K562 (cell line): ENCODE data around the gene BCL2L1. TPM values are rescaled to one million over a fixed set of nuclear protein-coding genes. Genes with fewer than 3 reads are reported as not detected.
A peak's percentile ranks its signal among the peaks of the same experiment; 100 is the strongest.

Experiments used
- AFF4 ChIP-seq: sonication (generic); formaldehyde crosslinking; IDR thresholded peaks from 2 replicates; pipeline ENCODE4 v1.8.0; 2023; ENCODE audit warnings: mild to moderate bottlenecking, missing genetic modification reagents
- BCOR ChIP-seq: fragments of 450-650 bp; IDR thresholded peaks from 2 replicates; pipeline ENCODE4 v1.6.1; 2016
- C11orf30 ChIP-seq: fragments of 450-650 bp; IDR thresholded peaks from 2 replicates; pipeline ENCODE4 v1.6.1; 2016; ENCODE audit warnings: low read depth, mild to moderate bottlenecking
- FOSL1 ChIP-seq: fragments of 200-800 bp; sonication (Bioruptor generic); conservative IDR thresholded peaks from 2 replicates; pipeline ENCODE4 v1.6.1; 2016; ENCODE audit warnings: missing genetic modification characterization, missing compliant biosample characterization
- FOXO4 ChIP-seq: fragments of 450-650 bp; formaldehyde crosslinking; IDR thresholded peaks from 2 replicates; pipeline ENCODE4 v1.4.0; 2020; ENCODE audit warnings: mild to moderate bottlenecking, moderate library complexity
- HEY1 ChIP-seq: fragments of 250-450 bp; sonication (Bioruptor Pico); IDR thresholded peaks from 2 replicates; pipeline ENCODE4 v1.5.0; 2020; ENCODE audit warnings: mild to moderate bottlenecking, moderate library complexity, borderline replicate concordance
- KLF16 ChIP-seq: IDR thresholded peaks from 2 replicates; pipeline ENCODE4 v1.6.1; 2016; ENCODE audit warnings: antibody characterized with exemption
- MCM7 ChIP-seq, 2 experiments: fragments of 450-650 bp; IDR thresholded peaks; 2 replicates each; pipeline ENCODE4 v1.6.1; 2016 to 2018
- PCBP1 ChIP-seq: fragments of 200-400 bp; formaldehyde crosslinking; IDR thresholded peaks from 2 replicates; pipeline ENCODE4 v1.6.1; 2018; ENCODE audit warnings: mild to moderate bottlenecking, low read depth, low read length; ENCODE audit not compliant: poor library complexity, severe bottlenecking
- RBM39 ChIP-seq: fragments of 200-400 bp; formaldehyde crosslinking; optimal IDR thresholded peaks from 2 replicates; pipeline ENCODE3; 2018; ENCODE audit warnings: low read depth, low read length
- SREBF2 ChIP-seq: sonication (generic); formaldehyde crosslinking; IDR thresholded peaks from 2 replicates; pipeline ENCODE4 v1.4.0; 2020; ENCODE audit warnings: mild to moderate bottlenecking, missing genetic modification reagents
- STAT6 ChIP-seq: sonication (generic); formaldehyde crosslinking; IDR thresholded peaks from 2 replicates; pipeline ENCODE4 v1.8.1; 2023; ENCODE audit warnings: mild to moderate bottlenecking, missing genetic modification reagents
- U2AF2 ChIP-seq: fragments of 200-400 bp; formaldehyde crosslinking; optimal IDR thresholded peaks from 2 replicates; pipeline ENCODE3; 2017; ENCODE audit warnings: low read depth, mild to moderate bottlenecking, low read length
- ZNF280B ChIP-seq: fragments of 250-450 bp; sonication (Bioruptor Pico); IDR thresholded peaks from 2 replicates; pipeline ENCODE4 v1.5.1; 2021; ENCODE audit warnings: mild to moderate bottlenecking
- polyA plus RNA-seq, 8 experiments: library from polyadenylated mRNA; depleted of rRNA in 4 of 8; stranded (reverse) in 5 of 8; unstranded in 3 of 8; fragments of >200 nt; fragmentation: Nextera tagmentation in 2 of 8; fragmentation: Illumina TruSeq in 1 of 8; extraction: Ambion mirVana in 2 of 8; extraction: Trizol in 1 of 8; gene quantifications; 2 replicates each; pipeline versions ENCODE4 v1.2.1 to v1.2.3, GENCODE V29; 2011 to 2014; ENCODE audit warnings: inconsistent platforms in 1 of 8, missing spikeins in 1 of 8
- total RNA-seq, 7 experiments: library from RNA; depleted of rRNA in 6 of 7; stranded (reverse); fragments of >200 nt in 6 of 7; fragmentation: Illumina TruSeq in 2 of 7; extraction: Trizol in 2 of 7; gene quantifications; 2 replicates each; pipeline versions ENCODE4 v1.2.1 to v1.2.3, GENCODE V29; 2011 to 2021; ENCODE audit warnings: low replicate concordance in 1 of 7
- TF ChIP-seq, protein P1 (sequence below): fragments of 450-650 bp; formaldehyde crosslinking; IDR thresholded peaks from 2 replicates; pipeline ENCODE4 v1.4.0; 2020; ENCODE audit warnings: mild to moderate bottlenecking
- TF ChIP-seq, protein P2 (sequence below): fragments of 450-650 bp; formaldehyde crosslinking; conservative IDR thresholded peaks from 2 replicates; pipeline ENCODE4 v1.4.0; 2022; ENCODE audit warnings: mild to moderate bottlenecking, missing genetic modification characterization

BCL2L1 gene
- total and polyA plus RNA-seq, 9 of the 15 experiments (the other 6 are each of a cell fraction or from before 2014, with no cell fraction given), result 3.3 to 182 (median 120) TPM

GRCh38 chr20:31706607-31707257 is 15.9 kb downstream of the BCL2L1 start (continued):
- TF ChIP-seq, protein P1, sequence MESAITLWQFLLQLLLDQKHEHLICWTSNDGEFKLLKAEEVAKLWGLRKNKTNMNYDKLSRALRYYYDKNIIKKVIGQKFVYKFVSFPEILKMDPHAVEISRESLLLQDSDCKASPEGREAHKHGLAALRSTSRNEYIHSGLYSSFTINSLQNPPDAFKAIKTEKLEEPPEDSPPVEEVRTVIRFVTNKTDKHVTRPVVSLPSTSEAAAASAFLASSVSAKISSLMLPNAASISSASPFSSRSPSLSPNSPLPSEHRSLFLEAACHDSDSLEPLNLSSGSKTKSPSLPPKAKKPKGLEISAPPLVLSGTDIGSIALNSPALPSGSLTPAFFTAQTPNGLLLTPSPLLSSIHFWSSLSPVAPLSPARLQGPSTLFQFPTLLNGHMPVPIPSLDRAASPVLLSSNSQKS (CRISPR knock-in tag), result no peak
- TF ChIP-seq MCM7 (IDR thresholded peaks at IDR 0.05) (no peak), SREBF2 (CRISPR knock-in tag) (no peak), ZNF280B (CRISPR knock-in tag) (no peak), AFF4 (no peak), HEY1 (no peak), FOXO4 (CRISPR knock-in tag) (no peak), BCOR (no peak), C11orf30 (peak; percentile 77), RBM39 (no peak), STAT6 (CRISPR knock-in tag) (no peak), FOSL1 (peak; percentile 60), KLF16 (peak; percentile 80), U2AF2 (no peak), PCBP1 (no peak)
- TF ChIP-seq, protein P2, sequence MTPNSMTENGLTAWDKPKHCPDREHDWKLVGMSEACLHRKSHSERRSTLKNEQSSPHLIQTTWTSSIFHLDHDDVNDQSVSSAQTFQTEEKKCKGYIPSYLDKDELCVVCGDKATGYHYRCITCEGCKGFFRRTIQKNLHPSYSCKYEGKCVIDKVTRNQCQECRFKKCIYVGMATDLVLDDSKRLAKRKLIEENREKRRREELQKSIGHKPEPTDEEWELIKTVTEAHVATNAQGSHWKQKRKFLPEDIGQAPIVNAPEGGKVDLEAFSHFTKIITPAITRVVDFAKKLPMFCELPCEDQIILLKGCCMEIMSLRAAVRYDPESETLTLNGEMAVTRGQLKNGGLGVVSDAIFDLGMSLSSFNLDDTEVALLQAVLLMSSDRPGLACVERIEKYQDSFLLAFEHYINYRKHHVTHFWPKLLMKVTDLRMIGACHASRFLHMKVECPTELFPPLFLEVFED (CRISPR knock-in tag), result no peak; the same call in 1 of the 2 replicates
